ENCODE measurements around the gene ZNF433. TPM values are rescaled to one million over a fixed set of nuclear protein-coding genes. Genes with fewer than 3 reads are reported as not detected.
"Not testable (repeated sequence)": the region's sequence is repeated elsewhere in the genome, so short reads cannot be mapped to it uniquely, and the experiment has no call there.

The ZNF433 gene
- polyA plus RNA-seq (2012; rRNA removed): 1.9 and 2.1 TPM in 2 replicates
- polyA plus RNA-seq (2012; cell fraction: cytosol; rRNA removed): 2.5 and 2.8 TPM in 2 replicates
- polyA plus RNA-seq (2012; cell fraction: nucleus; rRNA removed): 4.0 and 4.6 TPM in 2 replicates

- Histone ChIP-seq H3K4me2 (peak within 1 kb of the TSS; percentile 70), H3K4me3 (ENCODE audit: low read depth in 2 of 2, low read length in 1 of 2) (peak within 1 kb of the TSS; percentile 62 to 86), H4K20me1 (ENCODE audit: insufficient read depth) (no peaks in the 10 kb centered on the region), H3K27ac (ENCODE audit: low read depth in 2 of 2, low read length in 1 of 2) (peak within 1 kb of the TSS; percentile 44 to 56; a peak in 3 of 4 replicates), H3K4me1 (ENCODE audit: control insufficient read depth in 1 of 2, insufficient read depth in 2 of 2, low read depth in 1 of 2, low read length in 1 of 2) (peaks cover 0 to 3% of the 10 kb centered on the region in 2 experiments; a peak in 1 of 4 replicates), H3K36me3 (replicated peaks in 1 of 2; ENCODE audit: control insufficient read depth in 1 of 2, insufficient read depth in 2 of 2, low read length in 1 of 2) (no peaks in the 10 kb centered on the region), H3K27me3 (ENCODE audit: insufficient read depth) (no peaks in the 10 kb centered on the region), H3K9me2 (no peaks in the 10 kb centered on the region), H3K9ac (peak within 1 kb of the TSS; percentile 87), H2AFZ (ENCODE audit: low read depth) (peak within 1 kb of the TSS; percentile 76), H3K9me3 (no peaks in the 10 kb centered on the region), H3F3A (replicated peaks; ENCODE audit: insufficient read depth) (no peaks in the 10 kb centered on the region), H3K79me2 (ENCODE audit: insufficient read depth) (peaks cover 18% of the 10 kb centered on the region; the same call in 1 of the 2 replicates)
- peak; percentile 97 for DNase-seq
- CTCF ChIA-PET: interaction anchor here (0.6 to 3.5 kb wide), 10 partner anchors 11 to 515 kb away, joined by 3 to 19 read pairs (median 5); partner anchors contain the start of genes ZNF20 and ZNF491
- TF ChIP-seq MXI1 (IDR thresholded peaks at IDR 0.05; ENCODE audit: low read depth, low read length) (peak; percentile 65; the same call in 1 of the 2 replicates), RCOR1 (IDR thresholded peaks at IDR 0.05; ENCODE audit: low read length) (no peak), RAD21 (IDR thresholded peaks at IDR 0.05; ENCODE audit: low read length) (0 out of 2 replicates have a peak, but pooled peaks have one; percentile 7), FOXJ3 (CRISPR knock-in tag; IDR thresholded peaks at IDR 0.05) (no peak), FOSL2 (IDR thresholded peaks at IDR 0.05; ENCODE audit: borderline replicate concordance, low read depth) (no peak), ELF1 (IDR thresholded peaks at IDR 0.05) (no peak), CHD2 (IDR thresholded peaks at IDR 0.05; ENCODE audit: low read length, partially characterized antibody) (peak; percentile 1), POLR2AphosphoS5 (IDR thresholded peaks at IDR 0.05; ENCODE audit: low read depth, low read length) (peak; percentile 82), GABPA (IDR thresholded peaks at IDR 0.05; ENCODE audit: low read depth) (no peak), TAF1 (IDR thresholded peaks at IDR 0.05; ENCODE audit: borderline replicate concordance, low read depth, low read length) (peak; percentile 22; the same call in 1 of the 2 replicates), ZBTB33 (IDR thresholded peaks at IDR 0.05; ENCODE audit: borderline replicate concordance, low read depth) (no peak), PBX3 (IDR thresholded peaks at IDR 0.05) (peak; percentile 82), RFX5 (IDR thresholded peaks at IDR 0.05; ENCODE audit: low read length) (no peak; the same call in 1 of the 2 replicates), RXRA (IDR thresholded peaks at IDR 0.05; ENCODE audit: borderline replicate concordance, low read depth) (no peak)
- WGBS (ENCODE audit: low lambda C conversion rate): 15% methylated on average over 27 of the region's 68 CpGs
- POLR2A ChIA-PET: interaction anchor here (0.6 to 2.3 kb wide), 10 partner anchors 17 to 460 kb away, joined by 3 to 23 read pairs (median 4); partner anchors contain the start of genes ZNF136, ZNF20, ZNF443 and ZNF627
Measured at GRCh38 chr19:12035220-12036172, at the start of gene ZNF433. Gene ZNF433, minus strand, starts transcription at chr19:12035679. Its CDS starts 140 bp downstream, at chr19:12035539.

- CTCF ChIA-PET: interaction anchor here (1.2 kb wide), 1 partner anchor 24 kb away, joined by 4 read pairs; no protein-coding TSS in a partner anchor
- H3K27ac ChIP-seq (ENCODE audit: low read depth in 2 of 2, low read length in 1 of 2); H3K36me3 ChIP-seq (replicated peaks in 1 of 2; ENCODE audit: control insufficient read depth in 1 of 2, insufficient read depth in 2 of 2, low read length in 1 of 2); DNase-seq; H3K4me3 ChIP-seq (ENCODE audit: low read depth in 2 of 2, low read length in 1 of 2); H4K20me1 ChIP-seq (ENCODE audit: insufficient read depth); H3K4me2 ChIP-seq; H3K4me1 ChIP-seq (ENCODE audit: control insufficient read depth in 1 of 2, insufficient read depth in 2 of 2, low read depth in 1 of 2, low read length in 1 of 2); H3K9me3 ChIP-seq; H3K79me2 ChIP-seq (ENCODE audit: insufficient read depth); H3F3A ChIP-seq (replicated peaks; ENCODE audit: insufficient read depth); H3K9ac ChIP-seq; H2AFZ ChIP-seq (ENCODE audit: low read depth); H3K9me2 ChIP-seq; H3K27me3 ChIP-seq (ENCODE audit: insufficient read depth): not testable (repeated sequence)
- POLR2A ChIA-PET: interaction anchor here (1.0 kb wide), 1 partner anchor 31 kb away, joined by 4 read pairs; no protein-coding TSS in a partner anchor
- WGBS (ENCODE audit: low lambda C conversion rate): 44% methylated on average over 6 of the region's 6 CpGs
Measured at GRCh38 chr19:12083336-12083735, 47.9 kb upstream of the ZNF433 start.

All from SK-N-SH (cell line).